SU-DHL-6 (cell line): ENCODE data around the gene SLC22A23.

ENCODE experiments used
- H2AFZ ChIP-seq: fragments of 200-600 bp; sonication (generic); 2 replicates; pipeline ENCODE4 v1.6.1; 2014; ENCODE audit warnings: low read depth, mild to moderate bottlenecking, moderate library complexity, mixed read lengths, antibody characterized with exemption, low read length; ENCODE audit not compliant: severe bottlenecking
- H3F3A ChIP-seq: fragments of 200-600 bp; shearing (Covaris generic); 2 replicates; pipeline ENCODE4 v1.6.0; 2016; ENCODE audit warnings: antibody characterized with exemption, mild to moderate bottlenecking; ENCODE audit not compliant: insufficient read depth
- H3K27ac ChIP-seq: fragments of 200-600 bp; sonication (generic); 2 replicates; pipeline ENCODE4 v1.5.1; 2016; ENCODE audit warnings: low read depth, mild to moderate bottlenecking, low read length, moderate library complexity, mixed read lengths
- H3K27me3 ChIP-seq: fragments of 200-600 bp; sonication (generic), shearing (Covaris generic); 2 replicates; pipeline ENCODE4 v1.6.0; 2014; ENCODE audit warnings: mild to moderate bottlenecking, low read length
- H3K36me3 ChIP-seq: fragments of 200-600 bp; sonication (generic); 2 replicates; pipeline ENCODE4 v1.6.1; 2014; ENCODE audit warnings: mild to moderate bottlenecking, low read length, mixed read lengths
- H3K4me2 ChIP-seq: fragments of 300-600, 200-600 bp; shearing (Covaris generic), sonication (generic); 2 replicates; pipeline ENCODE4 v1.6.0; 2014; ENCODE audit warnings: low read length, low read depth, mild to moderate bottlenecking; ENCODE audit not compliant: poor library complexity, severe bottlenecking
- H3K4me3 ChIP-seq: fragments of 200-600 bp; sonication (generic); 2 replicates; pipeline ENCODE4 v1.5.1; 2014; ENCODE audit warnings: antibody characterized with exemption, low read length, mild to moderate bottlenecking, mixed read lengths; ENCODE audit not compliant: insufficient read depth, poor library complexity, severe bottlenecking
- H3K79me2 ChIP-seq: fragments of 200-600 bp; sonication (generic); 2 replicates; pipeline ENCODE4 v1.6.1; 2014; ENCODE audit warnings: mild to moderate bottlenecking, low read length, moderate library complexity; ENCODE audit not compliant: insufficient read depth
- H3K9ac ChIP-seq: fragments of 200-600 bp; sonication (generic); 2 replicates; pipeline ENCODE4 v1.7.0; 2014; ENCODE audit warnings: mild to moderate bottlenecking, low read length
- H3K9me2 ChIP-seq: fragments of 200-600 bp; sonication (generic); replicated peaks from 2 replicates; pipeline ENCODE4 v1.6.1; 2014; ENCODE audit warnings: low read length; ENCODE audit not compliant: insufficient read depth
- H3K9me3 ChIP-seq: fragments of 200-600 bp; sonication (generic); 2 replicates; pipeline ENCODE4 v1.6.1; 2014; ENCODE audit warnings: low read length, mixed read lengths; ENCODE audit not compliant: insufficient read depth
- H4K20me1 ChIP-seq: fragments of 200-600 bp; sonication (generic); 2 replicates; pipeline ENCODE4 v1.6.1; 2014; ENCODE audit warnings: low read depth, mild to moderate bottlenecking, antibody characterized with exemption, low read length, moderate library complexity, mixed read lengths
- CTCF ChIP-seq: fragments of 200-600 bp; sonication (generic); IDR thresholded peaks from one replicate; pipeline ENCODE4 v1.5.1; 2017; ENCODE audit warnings: antibody characterized with exemption, mild to moderate bottlenecking, low read length, moderate library complexity; ENCODE audit not compliant: insufficient read depth, poor library complexity, severe bottlenecking
- EZH2phosphoT487 ChIP-seq: fragments of 200-600 bp; sonication (generic), shearing (Covaris generic); conservative IDR thresholded peaks from 2 replicates; pipeline ENCODE4 v1.6.1; 2018; ENCODE audit warnings: mild to moderate bottlenecking, antibody characterized with exemption, low read length, moderate library complexity, mixed read lengths

SLC22A23 gene

DNA sequence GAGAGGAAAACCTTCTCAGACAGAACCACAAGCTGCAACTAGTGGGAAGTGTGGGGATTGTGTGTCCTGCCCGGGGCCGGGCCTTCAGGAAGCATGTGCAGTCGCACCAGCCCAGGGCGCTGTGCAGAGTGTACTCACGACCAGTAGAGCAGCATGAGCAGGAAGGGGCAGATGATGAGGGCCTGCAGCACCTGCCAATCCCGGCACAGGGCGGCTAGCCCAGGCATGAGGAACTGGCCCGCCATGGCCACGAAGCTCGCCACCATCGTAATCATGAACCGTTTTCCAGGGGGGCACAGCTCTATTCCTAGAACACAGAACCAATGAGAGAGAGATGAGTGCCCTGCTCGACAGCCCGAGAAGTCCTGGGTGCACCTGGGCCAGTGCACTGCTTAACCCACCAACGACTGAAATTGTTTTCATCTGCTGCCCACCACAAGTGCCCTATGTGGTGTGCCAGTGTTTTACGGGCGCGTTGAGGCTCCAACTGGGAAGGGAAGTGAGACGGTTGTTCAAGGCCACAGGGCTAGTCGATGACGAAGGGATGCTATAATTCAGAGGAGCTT lies 133.1 kb downstream of the SLC22A23 start:
- Histone ChIP-seq H3K9ac (no peak overlapping the region), H3K4me3 (no peak overlapping the region), H3K79me2 (no peaks in the 10 kb centered on the region), H3K4me2 (no peak overlapping the region), H3K36me3 (no peaks in the 10 kb centered on the region), H4K20me1 (no peaks in the 10 kb centered on the region), H2AFZ (no peak overlapping the region), H3K9me3 (no peaks in the 10 kb centered on the region), H3K27me3 (0 out of 2 replicates have a peak, but pooled peaks cover 3% of the 10 kb centered on the region), H3K9me2 (no peaks in the 10 kb centered on the region), H3K27ac (no peak overlapping the region), H3F3A (no peaks in the 10 kb centered on the region)
- TF ChIP-seq CTCF (no peak), EZH2phosphoT487 (no peak)

DNA sequence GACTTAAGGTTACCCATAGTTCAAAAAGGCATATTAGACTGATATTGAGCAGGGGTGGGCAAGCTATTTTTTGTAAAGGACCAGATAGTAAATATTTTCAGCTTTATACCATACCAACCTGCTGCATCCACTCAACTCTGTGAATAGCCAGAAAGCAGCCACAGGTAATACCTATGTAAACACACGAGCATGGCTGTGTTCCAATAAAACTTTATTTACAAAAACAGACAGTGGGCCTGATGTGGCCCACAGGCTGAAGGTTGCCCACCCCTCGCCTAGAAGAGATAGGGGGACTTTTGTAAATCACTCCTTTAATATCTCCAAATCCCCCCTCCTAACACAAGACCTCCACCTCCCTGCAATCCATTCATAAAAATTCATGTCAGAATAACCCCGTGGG lies 133.7 kb downstream of the SLC22A23 start:
- H3K9me3 ChIP-seq: no peaks in the 10 kb centered on the region
- 0 out of 2 replicates have a peak, but pooled peaks cover 3% of the 10 kb centered on the region for H3K27me3 ChIP-seq
- H3K9me2 ChIP-seq: no peaks in the 10 kb centered on the region
- H3K4me3 ChIP-seq: no peak overlapping the region
- H2AFZ ChIP-seq: no peak overlapping the region
- H3K4me2 ChIP-seq: no peak overlapping the region
- TF ChIP-seq EZH2phosphoT487: no peak
- no peak for TF ChIP-seq CTCF
- H4K20me1 ChIP-seq: no peaks in the 10 kb centered on the region
- no peak overlapping the region for H3K9ac ChIP-seq
- H3K79me2 ChIP-seq: no peaks in the 10 kb centered on the region
- no peaks in the 10 kb centered on the region for H3F3A ChIP-seq
- H3K36me3 ChIP-seq: no peaks in the 10 kb centered on the region
- no peak overlapping the region for H3K27ac ChIP-seq

DNA sequence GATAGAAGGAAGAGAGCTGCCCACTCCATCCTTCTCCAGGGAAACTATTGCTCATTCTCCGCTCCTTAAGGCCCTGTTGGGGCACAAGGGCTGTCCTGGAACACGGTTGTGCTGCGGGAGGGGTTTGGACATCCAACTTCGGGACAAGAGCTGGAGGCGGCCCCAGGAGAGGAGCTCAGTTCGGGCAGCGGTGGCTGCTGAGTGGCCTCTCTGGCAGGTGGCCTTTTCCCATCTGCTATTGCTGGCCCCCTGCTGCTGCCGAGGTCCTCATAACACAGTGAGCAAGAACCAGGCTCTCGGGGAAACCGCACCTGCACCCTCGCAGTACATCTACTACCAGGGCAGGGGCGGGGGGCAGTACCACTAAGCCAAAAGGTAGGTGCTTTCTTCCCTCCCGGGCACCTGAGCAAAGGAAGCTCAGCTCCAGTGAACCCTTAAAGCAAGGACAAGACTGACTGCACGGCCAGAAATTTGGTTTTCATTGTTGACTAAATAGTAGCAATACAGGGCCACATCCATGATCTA lies 134.4 kb downstream of the SLC22A23 start:
- no peak overlapping the region for H3K9ac ChIP-seq

More for the DNA sequence above, 134.4 kb downstream of the SLC22A23 start:
- no peaks in the 10 kb centered on the region for H3K36me3 ChIP-seq
- no peak overlapping the region for H3K4me3 ChIP-seq
- H3K79me2 ChIP-seq: no peaks in the 10 kb centered on the region
- H3K9me2 ChIP-seq: no peaks in the 10 kb centered on the region
- H2AFZ ChIP-seq: no peak overlapping the region
- no peak overlapping the region for H3K4me2 ChIP-seq
- H3F3A ChIP-seq: no peaks in the 10 kb centered on the region
- H3K9me3 ChIP-seq: no peaks in the 10 kb centered on the region
- TF ChIP-seq EZH2phosphoT487: no peak
- no peak for TF ChIP-seq CTCF
- H3K27ac ChIP-seq: no peak overlapping the region
- no peaks in the 10 kb centered on the region for H4K20me1 ChIP-seq
- 0 out of 2 replicates have a peak, but pooled peaks cover 3% of the 10 kb centered on the region for H3K27me3 ChIP-seq
